ENCODE measurements around the gene POLQ. TPM values are rescaled to one million over a fixed set of nuclear protein-coding genes. Genes with fewer than 3 reads are reported as not detected.

Gene POLQ
- total and polyA plus RNA-seq, 2 donors (not counting 3 experiments of a cell fraction or from before 2014, with no cell fraction given): 1.8 to 10.8 TPM

- no peaks in the 10 kb centered on the region for H4K20me1 ChIP-seq (replicated peaks; ENCODE audit: control insufficient read depth, extremely low read depth, insufficient read depth, low read length)
- H3K4me2 ChIP-seq (ENCODE audit: insufficient read depth, low read length): no peak overlapping the region
- no peaks in the 10 kb centered on the region for H3K9me3 ChIP-seq (replicated peaks; ENCODE audit: control insufficient read depth, insufficient read depth, low read length)
- H3K4me1 ChIP-seq (ENCODE audit: control insufficient read depth, extremely low read depth, insufficient read depth, low read length): no peaks in the 10 kb centered on the region
- H3K36me3 ChIP-seq (ENCODE audit: control insufficient read depth in 2 of 2, extremely low read depth in 1 of 2, insufficient read depth in 2 of 2, low read length in 2 of 2): peaks cover 0 to 8% of the 10 kb centered on the region in 2 experiments
- intact Hi-C loops (cut with micrococcal nuclease) (loop anchor here (2.0 kb wide), 1 partner anchor 969 kb away; no protein-coding TSS in a partner anchor), dilution Hi-C loops (cut with MboI; ENCODE audit: extremely low pct_ligation_motif_present, low sequenced_read_pairs) (no loop called here)
- POLR2A ChIA-PET: no interaction called here
- H3K9me1 ChIP-seq (replicated peaks; ENCODE audit: control insufficient read depth, extremely low read depth, insufficient read depth, low read length): no peaks in the 10 kb centered on the region
- TF ChIP-seq FOS (IDR thresholded peaks at IDR 0.05; ENCODE audit: borderline replicate concordance, insufficient read depth, low read length) (no peak), POLR2A (IDR thresholded peaks at IDR 0.05; ENCODE audit: low read depth, low read length) (no peak), MAX (IDR thresholded peaks at IDR 0.05; ENCODE audit: insufficient read depth, insufficient read length) (no peak), GATA2 (IDR thresholded peaks at IDR 0.05; ENCODE audit: insufficient read depth, insufficient read length, low read depth, low read length) (no peak), MYC (IDR thresholded peaks at IDR 0.05; ENCODE audit: low read depth, low read length) (no peak), EZH2 (IDR thresholded peaks at IDR 0.05; ENCODE audit: borderline replicate concordance, low read depth, low read length, severe bottlenecking) (no peak), POLR2AphosphoS5 (IDR thresholded peaks at IDR 0.05; ENCODE audit: insufficient read depth, low read depth, low read length) (no peak), JUN (IDR thresholded peaks at IDR 0.05; ENCODE audit: borderline replicate concordance, insufficient read depth, insufficient read length, low read depth) (no peak)
- TF ChIP-seq, protein P1, sequence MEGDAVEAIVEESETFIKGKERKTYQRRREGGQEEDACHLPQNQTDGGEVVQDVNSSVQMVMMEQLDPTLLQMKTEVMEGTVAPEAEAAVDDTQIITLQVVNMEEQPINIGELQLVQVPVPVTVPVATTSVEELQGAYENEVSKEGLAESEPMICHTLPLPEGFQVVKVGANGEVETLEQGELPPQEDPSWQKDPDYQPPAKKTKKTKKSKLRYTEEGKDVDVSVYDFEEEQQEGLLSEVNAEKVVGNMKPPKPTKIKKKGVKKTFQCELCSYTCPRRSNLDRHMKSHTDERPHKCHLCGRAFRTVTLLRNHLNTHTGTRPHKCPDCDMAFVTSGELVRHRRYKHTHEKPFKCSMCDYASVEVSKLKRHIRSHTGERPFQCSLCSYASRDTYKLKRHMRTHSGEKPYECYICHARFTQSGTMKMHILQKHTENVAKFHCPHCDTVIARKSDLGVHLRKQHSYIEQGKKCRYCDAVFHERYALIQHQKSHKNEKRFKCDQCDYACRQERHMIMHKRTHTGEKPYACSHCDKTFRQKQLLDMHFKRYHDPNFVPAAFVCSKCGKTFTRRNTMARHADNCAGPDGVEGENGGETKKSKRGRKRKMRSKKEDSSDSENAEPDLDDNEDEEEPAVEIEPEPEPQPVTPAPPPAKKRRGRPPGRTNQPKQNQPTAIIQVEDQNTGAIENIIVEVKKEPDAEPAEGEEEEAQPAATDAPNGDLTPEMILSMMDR (IDR thresholded peaks at IDR 0.05; ENCODE audit: extremely low read depth in 1 of 2, insufficient read depth in 1 of 2, low read depth in 1 of 2, low read length in 2 of 2): peak; percentile 22 to 45
- no peak overlapping the region for H3K9ac ChIP-seq (replicated peaks; ENCODE audit: extremely low read depth, insufficient read depth, low read length)
- H2AFZ ChIP-seq (ENCODE audit: low read depth, low read length): no peak overlapping the region
- CTCF ChIA-PET: interaction anchor here (0.9 to 2.3 kb wide), 6 partner anchors 27 to 968 kb away, joined by 3 to 6 read pairs (median 3); no protein-coding TSS in a partner anchor
- no TSS peak for BruUV-seq (replicated peaks)
- H3K4me3 ChIP-seq (replicated peaks in 1 of 3; ENCODE audit: insufficient read depth in 1 of 3, low read depth in 1 of 3, low read length in 3 of 3): no peak overlapping the region
- no peak overlapping the region for H3K27ac ChIP-seq (ENCODE audit: insufficient read depth, low read depth, low read length)
- no peaks in the 10 kb centered on the region for H3K79me2 ChIP-seq (ENCODE audit: control insufficient read depth, insufficient read depth, low read length)
- DNase-seq (ENCODE audit: low read depth, low spot score): peak; percentile 31
- H3K27me3 ChIP-seq (ENCODE audit: control insufficient read depth in 2 of 2, insufficient read depth in 2 of 2, low read length in 2 of 2): no peaks in the 10 kb centered on the region
- FAIRE-seq: no peak
These were observed 16.5 kb downstream of the POLQ start for GRCh38 chr3:121529308-121529707.

Data from endothelial cell of umbilical vein (primary cell).